ENCODE data around the gene ZNF512B.

The ZNF512B gene

GRCh38 chr20:63967330-63968135, 2.2 kb downstream of the ZNF512B start:
- H3K4me3 ChIP-seq (ENCODE audit: low read depth, low read length, poor library complexity, severe bottlenecking) = no peak overlapping the region
- no peak overlapping the region for H3K9ac ChIP-seq (ENCODE audit: low read length)
- no peaks in the 10 kb centered on the region for H4K20me1 ChIP-seq (ENCODE audit: insufficient read depth, low read length)
- no peaks in the 10 kb centered on the region for H3K9me3 ChIP-seq (ENCODE audit: low read length)
- no peak overlapping the region for H2AFZ ChIP-seq (ENCODE audit: low read length)
- H3K4me1 ChIP-seq (ENCODE audit: insufficient read depth, low read length, severe bottlenecking) = peaks cover 16% of the 10 kb centered on the region
- no peak for TF ChIP-seq EZH2 (IDR thresholded peaks at IDR 0.05; ENCODE audit: borderline replicate concordance, low read length)
- TF ChIP-seq, protein P1, sequence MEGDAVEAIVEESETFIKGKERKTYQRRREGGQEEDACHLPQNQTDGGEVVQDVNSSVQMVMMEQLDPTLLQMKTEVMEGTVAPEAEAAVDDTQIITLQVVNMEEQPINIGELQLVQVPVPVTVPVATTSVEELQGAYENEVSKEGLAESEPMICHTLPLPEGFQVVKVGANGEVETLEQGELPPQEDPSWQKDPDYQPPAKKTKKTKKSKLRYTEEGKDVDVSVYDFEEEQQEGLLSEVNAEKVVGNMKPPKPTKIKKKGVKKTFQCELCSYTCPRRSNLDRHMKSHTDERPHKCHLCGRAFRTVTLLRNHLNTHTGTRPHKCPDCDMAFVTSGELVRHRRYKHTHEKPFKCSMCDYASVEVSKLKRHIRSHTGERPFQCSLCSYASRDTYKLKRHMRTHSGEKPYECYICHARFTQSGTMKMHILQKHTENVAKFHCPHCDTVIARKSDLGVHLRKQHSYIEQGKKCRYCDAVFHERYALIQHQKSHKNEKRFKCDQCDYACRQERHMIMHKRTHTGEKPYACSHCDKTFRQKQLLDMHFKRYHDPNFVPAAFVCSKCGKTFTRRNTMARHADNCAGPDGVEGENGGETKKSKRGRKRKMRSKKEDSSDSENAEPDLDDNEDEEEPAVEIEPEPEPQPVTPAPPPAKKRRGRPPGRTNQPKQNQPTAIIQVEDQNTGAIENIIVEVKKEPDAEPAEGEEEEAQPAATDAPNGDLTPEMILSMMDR (IDR thresholded peaks at IDR 0.05; ENCODE audit: low read length) = no peak
- peaks cover 48% of the 10 kb centered on the region for H3K36me3 ChIP-seq (ENCODE audit: insufficient read depth, low read length)
- no peaks in the 10 kb centered on the region for H3K79me2 ChIP-seq (ENCODE audit: insufficient read depth, low read length)
- no peaks in the 10 kb centered on the region for H3K9me2 ChIP-seq (ENCODE audit: low read depth, low read length)
- no peaks in the 10 kb centered on the region for H3F3A ChIP-seq (ENCODE audit: insufficient read depth, low read length)
- no peaks in the 10 kb centered on the region for H3K27me3 ChIP-seq (ENCODE audit: insufficient read depth, low read length)
- H3K4me2 ChIP-seq (ENCODE audit: low read length) = no peak overlapping the region
- H3K27ac ChIP-seq (ENCODE audit: low read depth, low read length, poor library complexity, severe bottlenecking) = no peak overlapping the region

DNA sequence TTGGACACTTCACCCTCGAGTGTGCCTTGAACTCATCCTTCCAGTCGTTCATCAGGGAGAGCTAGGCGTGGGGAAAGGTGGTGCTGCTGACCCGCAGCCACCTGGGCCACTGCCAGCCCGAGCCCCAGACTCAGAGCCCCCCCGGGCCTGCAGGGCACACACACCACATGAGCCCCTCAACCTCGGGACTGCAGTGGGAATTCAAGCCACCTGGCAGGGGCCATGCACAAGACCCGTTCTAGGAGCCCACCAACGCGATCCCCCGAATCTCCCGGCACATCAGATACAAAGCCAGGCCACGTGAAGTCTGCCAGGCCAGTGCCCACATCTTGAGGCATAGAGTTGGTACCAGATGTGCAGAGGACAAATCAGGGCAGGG, 2.8 kb downstream of the ZNF512B start:
- Histone ChIP-seq H4K20me1 (ENCODE audit: insufficient read depth, low read length) (no peaks in the 10 kb centered on the region), H3K27me3 (ENCODE audit: insufficient read depth, low read length) (no peaks in the 10 kb centered on the region), H3K36me3 (ENCODE audit: insufficient read depth, low read length) (peaks cover 52% of the 10 kb centered on the region), H3K79me2 (ENCODE audit: insufficient read depth, low read length) (no peaks in the 10 kb centered on the region), H2AFZ (ENCODE audit: low read length) (no peak overlapping the region), H3K9ac (ENCODE audit: low read length) (no peak overlapping the region), H3K4me1 (ENCODE audit: insufficient read depth, low read length, severe bottlenecking) (peaks cover 16% of the 10 kb centered on the region), H3K4me3 (ENCODE audit: low read depth, low read length, poor library complexity, severe bottlenecking) (no peak overlapping the region), H3K9me3 (ENCODE audit: low read length) (no peaks in the 10 kb centered on the region), H3K27ac (ENCODE audit: low read depth, low read length, poor library complexity, severe bottlenecking) (no peak overlapping the region), H3K9me2 (ENCODE audit: low read depth, low read length) (no peaks in the 10 kb centered on the region), H3F3A (ENCODE audit: insufficient read depth, low read length) (no peaks in the 10 kb centered on the region), H3K4me2 (ENCODE audit: low read length) (no peak overlapping the region)
- TF ChIP-seq, protein P1 (IDR thresholded peaks at IDR 0.05; ENCODE audit: low read length) = no peak
- no peak for TF ChIP-seq EZH2 (IDR thresholded peaks at IDR 0.05; ENCODE audit: borderline replicate concordance, low read length)

- H3K36me3 ChIP-seq (ENCODE audit: insufficient read depth, low read length) = peaks cover 58% of the 10 kb centered on the region
- H4K20me1 ChIP-seq (ENCODE audit: insufficient read depth, low read length) = no peaks in the 10 kb centered on the region
- no peak for TF ChIP-seq EZH2 (IDR thresholded peaks at IDR 0.05; ENCODE audit: borderline replicate concordance, low read length)
- TF ChIP-seq, protein P1 (IDR thresholded peaks at IDR 0.05; ENCODE audit: low read length) = no peak
- H2AFZ ChIP-seq (ENCODE audit: low read length) = no peak overlapping the region
- H3K79me2 ChIP-seq (ENCODE audit: insufficient read depth, low read length) = no peaks in the 10 kb centered on the region
- no peak overlapping the region for H3K4me3 ChIP-seq (ENCODE audit: low read depth, low read length, poor library complexity, severe bottlenecking)
- no peaks in the 10 kb centered on the region for H3K9me2 ChIP-seq (ENCODE audit: low read depth, low read length)
- no peak overlapping the region for H3K9ac ChIP-seq (ENCODE audit: low read length)
- peaks cover 13% of the 10 kb centered on the region for H3K4me1 ChIP-seq (ENCODE audit: insufficient read depth, low read length, severe bottlenecking)
- no peaks in the 10 kb centered on the region for H3K9me3 ChIP-seq (ENCODE audit: low read length)
- H3K4me2 ChIP-seq (ENCODE audit: low read length) = no peak overlapping the region
- no peak overlapping the region for H3K27ac ChIP-seq (ENCODE audit: low read depth, low read length, poor library complexity, severe bottlenecking)
- H3K27me3 ChIP-seq (ENCODE audit: insufficient read depth, low read length) = no peaks in the 10 kb centered on the region
- no peaks in the 10 kb centered on the region for H3F3A ChIP-seq (ENCODE audit: insufficient read depth, low read length)
Observed at GRCh38 chr20:63966172-63966943, 3.4 kb downstream of the ZNF512B start.

Measured in OCI-LY1 (cell line).